ENCODE measurements around the gene PPP1R3E. TPM values are rescaled to one million over a fixed set of nuclear protein-coding genes. Genes with fewer than 3 reads are reported as not detected.
"Not testable (repeated sequence)": the region's sequence is repeated elsewhere in the genome, so short reads cannot be mapped to it uniquely, and the experiment has no call there.

PPP1R3E gene
- total and polyA plus RNA-seq, 11 donors: 2.1 to 11.4 (median 5.6) TPM

DNA sequence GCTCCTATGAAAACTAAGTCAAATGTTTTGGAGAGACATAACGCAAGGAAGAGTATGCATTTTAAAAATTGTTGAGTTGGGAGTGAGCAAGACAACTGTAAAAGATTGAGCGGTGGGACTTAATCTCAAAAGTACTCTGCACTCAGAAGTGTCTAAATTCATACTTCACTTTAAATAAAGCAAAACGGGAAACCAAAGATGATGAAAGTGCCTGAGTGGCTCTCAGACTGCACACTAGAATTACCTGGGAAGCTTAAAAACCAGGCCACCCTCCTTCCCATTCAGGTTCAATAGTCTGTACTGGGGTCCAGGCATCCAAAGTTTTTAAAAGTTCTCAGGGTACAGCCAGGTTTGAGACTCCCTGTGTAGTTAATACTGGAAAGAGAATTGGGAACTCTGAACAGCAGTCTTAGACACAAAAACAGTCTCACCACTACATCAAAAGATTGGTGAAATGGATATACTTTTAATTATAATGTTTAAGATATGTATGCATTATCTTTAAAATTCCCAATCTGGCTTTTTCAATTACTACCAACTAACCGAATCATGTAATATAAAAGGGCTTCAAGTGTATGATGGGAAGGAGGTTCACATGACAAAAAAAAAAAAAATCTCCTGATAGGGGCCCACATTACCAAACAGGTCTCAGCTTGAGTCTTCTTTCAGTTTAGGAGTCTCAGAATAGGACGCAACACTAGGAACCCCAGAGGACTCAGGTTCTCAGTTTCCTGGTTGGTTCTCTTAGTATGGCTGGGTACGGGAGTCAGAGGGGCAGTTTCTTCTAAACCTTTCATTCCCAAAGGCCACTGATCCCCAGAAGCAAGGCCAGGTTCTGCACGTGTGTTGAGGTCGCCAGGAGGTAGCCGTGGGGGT, 17.8 kb downstream of the PPP1R3E start:
- H3K4me1 ChIP-seq: peaks cover 0 to 28% (median 19%) of the 10 kb centered on the region in 12 donors
- 19 to 27% (median 23%) methylated on average over 7 to 9 of the region's 9 CpGs for WGBS, 4 donors
- peak in 1 of 4 donors; percentile 1 for ATAC-seq

DNA sequence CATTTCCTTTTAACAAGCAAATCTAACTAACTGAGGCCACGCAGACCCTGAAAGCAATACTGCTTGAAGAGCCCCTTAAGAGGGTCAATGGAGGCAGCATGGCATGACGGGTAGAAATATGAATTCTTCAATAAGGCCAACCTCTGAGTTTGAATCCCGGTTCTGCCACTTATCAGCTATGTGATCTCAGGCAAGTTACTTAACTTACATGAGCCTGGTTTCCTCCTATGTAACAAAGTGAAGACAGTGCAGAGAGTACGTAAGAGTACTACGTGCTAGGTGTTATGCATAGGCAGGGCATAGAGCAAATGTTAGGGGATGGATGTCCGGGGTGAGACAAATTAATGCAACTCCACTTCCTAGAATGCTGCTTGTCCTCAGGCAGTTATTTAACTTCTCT, 21.4 kb downstream of the PPP1R3E start:
- WGBS, 4 donors: 92 to 98% (median 96%) methylated on average over 6 of the region's 6 CpGs
- peaks cover 0 to 23% (median 13%) of the 10 kb centered on the region in 12 donors for H3K4me1 ChIP-seq
- intact Hi-C loops (cut with DNase I): no loop called here
- no peak overlapping the region for H3K4me3 ChIP-seq
- TF ChIP-seq, protein P1, sequence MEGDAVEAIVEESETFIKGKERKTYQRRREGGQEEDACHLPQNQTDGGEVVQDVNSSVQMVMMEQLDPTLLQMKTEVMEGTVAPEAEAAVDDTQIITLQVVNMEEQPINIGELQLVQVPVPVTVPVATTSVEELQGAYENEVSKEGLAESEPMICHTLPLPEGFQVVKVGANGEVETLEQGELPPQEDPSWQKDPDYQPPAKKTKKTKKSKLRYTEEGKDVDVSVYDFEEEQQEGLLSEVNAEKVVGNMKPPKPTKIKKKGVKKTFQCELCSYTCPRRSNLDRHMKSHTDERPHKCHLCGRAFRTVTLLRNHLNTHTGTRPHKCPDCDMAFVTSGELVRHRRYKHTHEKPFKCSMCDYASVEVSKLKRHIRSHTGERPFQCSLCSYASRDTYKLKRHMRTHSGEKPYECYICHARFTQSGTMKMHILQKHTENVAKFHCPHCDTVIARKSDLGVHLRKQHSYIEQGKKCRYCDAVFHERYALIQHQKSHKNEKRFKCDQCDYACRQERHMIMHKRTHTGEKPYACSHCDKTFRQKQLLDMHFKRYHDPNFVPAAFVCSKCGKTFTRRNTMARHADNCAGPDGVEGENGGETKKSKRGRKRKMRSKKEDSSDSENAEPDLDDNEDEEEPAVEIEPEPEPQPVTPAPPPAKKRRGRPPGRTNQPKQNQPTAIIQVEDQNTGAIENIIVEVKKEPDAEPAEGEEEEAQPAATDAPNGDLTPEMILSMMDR (IDR thresholded peaks at IDR 0.05): no peak
- no peak for TF ChIP-seq POLR2A (IDR thresholded peaks at IDR 0.05)
- no peak for DNase-seq
- H3K27me3 ChIP-seq: no peaks in the 10 kb centered on the region
- peaks cover 0 to 9% (median 7%) of the 10 kb centered on the region in 9 donors for H3K36me3 ChIP-seq
- no peak for ATAC-seq
- H3K27ac ChIP-seq: no peak overlapping the region
- H3K9me3 ChIP-seq: no peaks in the 10 kb centered on the region

More for the DNA sequence above, 17.8 kb downstream of the PPP1R3E start:
- TF ChIP-seq, protein P1 (IDR thresholded peaks at IDR 0.05): no peak
- no peak for TF ChIP-seq POLR2A (IDR thresholded peaks at IDR 0.05)
- Histone ChIP-seq H3K27ac (peak overlapping the region; percentile 58 to 99 (median 96)), H3K27me3 (no peaks in the 10 kb centered on the region), H3K4me3 (peak overlapping the region; percentile 65 to 97 (median 88)), H3K36me3 (peaks cover 0 to 6% (median 0%) of the 10 kb centered on the region in 9 donors), H3K9me3 (no peaks in the 10 kb centered on the region)
- intact Hi-C loops (cut with DNase I): loop anchor here in 1 of 10 donors (1.0 kb wide), 1 partner anchor 15 kb away; no protein-coding TSS in a partner anchor
- no peak for DNase-seq

DNA sequence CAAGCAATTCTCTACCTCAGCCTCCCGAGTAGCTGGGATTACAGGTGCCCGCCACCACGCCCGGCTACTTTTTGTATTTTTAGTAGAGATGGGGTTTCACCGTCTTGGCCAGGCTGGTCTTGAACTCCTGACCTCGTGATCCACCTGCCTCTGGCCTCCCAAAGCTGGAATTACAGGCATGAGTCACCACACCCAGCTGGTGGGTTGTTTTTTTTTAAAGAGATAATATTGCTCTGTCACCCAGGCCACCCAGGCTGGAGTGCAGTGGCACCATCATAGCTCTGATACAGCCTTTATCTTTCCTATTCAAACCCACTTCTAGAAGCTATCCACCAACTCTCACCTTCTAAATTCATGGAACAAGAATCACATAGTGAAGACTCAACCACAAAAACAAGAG, 24.7 kb downstream of the PPP1R3E start:
- WGBS, 4 donors: 92 to 97% (median 95%) methylated on average over 6 of the region's 6 CpGs
- ATAC-seq; intact Hi-C loops (cut with DNase I); H3K9me3 ChIP-seq; H3K4me3 ChIP-seq; DNase-seq; H3K27me3 ChIP-seq; H3K27ac ChIP-seq; H3K4me1 ChIP-seq: not testable (repeated sequence)
- H3K36me3 ChIP-seq: peaks cover 0 to 18% (median 12%) of the 10 kb centered on the region in 9 donors

DNA sequence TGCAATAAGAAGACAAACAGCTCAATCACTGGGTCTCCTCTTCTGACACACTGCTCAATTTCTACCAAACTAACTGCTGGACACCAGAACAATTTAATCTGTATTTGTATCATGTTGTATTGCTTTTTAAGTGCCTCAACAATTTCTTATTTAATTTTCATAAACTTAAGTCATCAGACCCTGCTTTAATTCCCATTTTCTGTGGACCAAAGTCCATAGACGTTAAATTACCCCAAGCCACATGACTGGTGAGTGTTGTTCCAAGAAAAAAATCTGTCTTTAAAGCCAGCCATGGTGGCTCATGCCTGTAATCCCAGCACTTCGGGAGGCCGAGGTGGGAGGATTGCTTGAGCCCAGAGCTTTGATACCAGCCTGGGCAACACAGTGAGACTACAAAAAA, 25.5 kb downstream of the PPP1R3E start:
- Histone ChIP-seq H3K9me3 (no peaks in the 10 kb centered on the region), H3K27ac (no peak overlapping the region)
- WGBS, 4 donors: 72 to 88% (median 84%) methylated on average over 3 of the region's 3 CpGs

More for the DNA sequence above, 25.5 kb downstream of the PPP1R3E start:
- no peak overlapping the region for H3K4me3 ChIP-seq
- no peaks in the 10 kb centered on the region for H3K27me3 ChIP-seq
- H3K36me3 ChIP-seq: peaks cover 0 to 18% (median 12%) of the 10 kb centered on the region in 9 donors
- intact Hi-C loops (cut with DNase I): no loop called here
- DNase-seq (no peak), ATAC-seq (no peak)
- peaks cover 0 to 8% (median 0%) of the 10 kb centered on the region in 12 donors for H3K4me1 ChIP-seq
- TF ChIP-seq, protein P1 (IDR thresholded peaks at IDR 0.05): no peak
- no peak for TF ChIP-seq POLR2A (IDR thresholded peaks at IDR 0.05)

Data from heart left ventricle (tissue), 16 donors.